Measurements from ENCODE around the gene LRCH1.

The LRCH1 gene

DNA sequence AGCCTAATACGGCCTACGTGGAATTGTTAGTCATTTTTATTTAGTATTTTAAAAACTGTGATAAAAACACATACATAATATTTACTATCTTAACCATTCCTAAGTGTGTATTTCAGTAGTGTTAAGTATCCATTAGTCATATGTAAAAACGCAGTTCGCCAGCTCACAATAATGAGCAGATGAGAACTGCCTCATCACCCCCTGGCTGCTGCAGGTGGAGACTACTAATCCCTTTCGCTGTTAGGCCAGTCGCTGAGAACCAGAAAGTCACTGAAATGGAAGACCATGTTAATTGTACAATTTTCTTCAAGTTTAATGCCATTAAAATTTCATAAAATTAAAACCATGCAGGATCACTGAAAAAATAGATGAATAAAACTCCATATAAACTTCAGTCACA is 242.4 kb downstream of the LRCH1 start:
- peak; percentile 25 for DNase-seq (ENCODE audit: low read depth, low spot score)

DNA sequence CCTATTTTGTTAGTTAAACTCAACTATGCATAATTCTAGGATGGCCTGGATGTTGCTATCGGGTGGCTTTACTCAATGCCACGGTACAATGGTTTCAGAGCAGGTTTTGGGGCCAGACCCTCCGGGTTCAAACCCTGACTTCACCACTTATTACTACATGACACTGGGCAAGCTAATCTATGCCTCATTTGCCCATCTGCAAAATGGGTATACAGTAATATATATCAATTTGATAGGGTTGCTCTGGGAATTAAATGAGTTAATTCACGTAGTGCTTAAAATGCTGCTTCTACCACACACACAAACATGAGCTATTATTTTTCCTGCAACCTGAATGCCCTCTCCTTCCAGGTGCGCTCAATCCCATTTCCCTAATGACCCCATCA is 243.2 kb downstream of the LRCH1 start:
- no peak for DNase-seq (ENCODE audit: low read depth, low spot score)

DNA sequence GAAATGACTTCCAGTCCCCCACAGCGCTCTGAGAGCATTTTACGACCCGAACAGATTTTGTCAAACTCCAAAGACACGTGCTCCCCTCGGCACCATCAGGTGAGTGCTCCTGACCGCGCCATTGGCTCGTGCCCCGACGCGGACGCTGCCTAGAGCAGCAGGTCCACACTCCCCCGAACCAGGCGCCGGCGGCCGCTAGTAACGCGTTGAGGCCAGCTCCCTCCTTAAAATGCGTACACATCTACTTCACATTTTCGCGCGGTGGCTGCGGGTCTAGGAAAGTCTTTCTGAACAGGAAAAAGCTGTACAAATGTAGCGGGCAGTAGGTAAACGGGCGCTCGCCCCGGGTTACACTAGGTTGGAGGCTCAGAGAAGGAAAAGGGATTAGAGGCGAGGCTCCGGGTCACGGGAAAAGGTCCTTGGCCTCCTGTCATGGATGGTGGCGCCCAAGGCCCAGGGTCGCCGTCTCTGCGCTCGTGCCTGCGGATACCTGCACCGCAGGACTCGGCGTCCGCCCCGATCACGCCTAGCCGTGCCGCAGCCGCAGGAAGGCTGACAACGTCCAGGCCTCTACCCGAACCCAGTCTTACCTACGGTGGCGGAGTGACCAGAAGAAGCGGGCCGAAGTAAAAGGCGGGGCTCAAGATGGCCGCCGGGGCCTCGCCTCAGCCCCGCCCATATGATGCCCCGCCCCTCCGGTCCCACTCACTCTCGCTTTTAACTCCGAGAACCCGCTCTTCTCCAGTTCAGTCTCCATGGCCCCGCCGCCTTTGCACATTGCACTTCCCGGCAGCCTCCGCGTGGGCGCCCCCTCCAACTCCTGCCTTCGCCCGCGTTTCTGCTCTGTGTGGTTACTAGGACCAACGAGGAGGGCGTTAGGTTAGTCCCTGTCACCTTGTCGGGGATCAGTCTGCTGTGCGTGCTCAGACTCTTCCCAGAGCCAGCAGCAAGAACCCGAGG is 243.8 kb downstream of the LRCH1 start, which contains the start of gene ESD:
TSS of gene ESD (minus strand) at position 647 of the 960 bp plus-strand sequence. CDS start 5,748 bp downstream, outside the sequence.
- DNase-seq (ENCODE audit: low read depth, low spot score) = peak; percentile 96

DNA sequence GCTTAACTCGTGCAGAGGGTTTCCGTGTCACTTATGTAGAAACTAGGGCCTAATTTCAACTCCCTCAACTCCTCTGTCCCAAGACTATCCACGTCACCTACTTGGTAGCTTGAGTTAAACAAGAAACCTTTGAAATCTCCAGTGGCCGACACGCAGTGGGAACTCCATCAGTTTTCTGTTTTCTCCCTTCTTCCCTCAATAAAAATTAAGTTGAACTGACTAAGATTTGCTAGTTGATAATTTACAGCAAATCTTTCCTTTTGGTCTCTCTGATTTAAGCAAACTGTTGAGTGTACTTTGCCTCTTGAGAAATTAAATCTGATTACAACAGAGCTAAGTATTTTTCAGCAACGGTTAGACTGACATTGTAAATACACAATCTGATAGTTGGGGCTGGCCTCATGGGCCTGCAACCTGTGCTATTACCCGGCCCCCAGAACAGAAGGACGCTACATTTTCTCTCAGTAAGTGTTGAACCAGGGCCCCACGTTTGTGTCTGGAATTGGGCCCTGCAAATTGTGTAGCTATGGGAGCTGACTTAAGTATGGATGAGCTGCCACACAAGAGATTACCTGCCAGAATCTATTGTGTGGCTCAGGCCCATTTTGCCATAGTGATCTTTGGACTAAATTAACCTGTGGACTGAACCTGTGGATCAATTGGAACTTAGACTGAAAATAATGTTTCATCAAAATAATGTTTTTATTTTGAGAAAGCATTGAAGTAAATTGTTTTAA is 244.7 kb downstream of the LRCH1 start:
- DNase-seq (ENCODE audit: low read depth, low spot score) = no peak

DNA sequence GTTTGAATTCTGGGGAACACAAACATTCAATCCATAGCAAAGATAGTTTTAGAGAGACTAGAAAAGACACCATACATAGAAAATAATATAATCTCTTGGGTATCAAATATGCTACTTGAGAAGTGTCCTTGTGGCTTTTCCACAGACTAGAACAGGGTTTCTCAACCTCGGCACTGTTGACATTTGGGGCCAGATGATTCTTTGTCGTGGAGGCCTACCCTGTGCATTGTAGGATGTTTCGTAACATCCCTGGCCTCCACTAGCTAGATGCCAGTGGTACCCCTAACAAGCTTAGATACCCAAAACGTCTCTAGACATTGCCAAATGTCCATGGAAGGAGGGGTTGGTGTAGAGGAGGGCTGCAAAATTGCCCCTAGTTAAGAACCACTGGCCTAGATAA is 246.2 kb downstream of the LRCH1 start:
- no peak for DNase-seq (ENCODE audit: low read depth, low spot score)

DNA sequence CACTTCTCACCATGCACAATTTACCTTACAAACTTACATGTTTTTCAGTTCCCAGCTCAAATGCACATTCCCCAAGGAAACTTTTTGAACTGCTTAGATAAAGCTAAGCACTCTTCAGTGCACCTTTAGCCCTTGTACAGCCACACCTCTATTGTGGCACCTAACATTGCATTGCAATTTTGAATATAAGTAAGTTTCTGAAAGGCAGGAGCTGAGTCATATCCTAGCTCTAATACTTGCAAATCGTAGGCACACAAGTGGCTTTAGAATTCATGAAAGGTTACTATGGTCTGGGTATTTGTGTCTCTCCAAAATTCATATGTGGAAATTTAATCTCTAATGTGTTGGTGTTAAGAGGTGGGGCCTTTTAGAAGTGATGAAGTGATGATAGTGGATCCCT is 248.9 kb downstream of the LRCH1 start:
- no peak for DNase-seq (ENCODE audit: low read depth, low spot score)

Measured in astrocyte of the hippocampus (primary cell).